Neural cell (in vitro differentiated cells): ENCODE measurements around the gene LRRC8D.

Source experiments
- CTCF ChIP-seq: fragments of 450-650 bp; IDR thresholded peaks from 2 replicates; pipeline ENCODE4 v1.5.1; 2014; ENCODE audit warnings: antibody characterized with exemption, mild to moderate bottlenecking, moderate library complexity; ENCODE audit not compliant: poor library complexity, severe bottlenecking
- EP300 ChIP-seq: fragments of 450-650 bp; conservative IDR thresholded peaks from 2 replicates; pipeline ENCODE4 v1.6.1; 2014; ENCODE audit warnings: antibody characterized with exemption, mild to moderate bottlenecking, moderate library complexity; ENCODE audit not compliant: poor library complexity, severe bottlenecking
- EZH2 ChIP-seq: fragments of 200-600, 300-800 bp; shearing (Covaris generic), sonication (generic); IDR thresholded peaks from 2 replicates; pipeline ENCODE4 v1.6.1; 2014; ENCODE audit warnings: antibody characterized with exemption, low read length, borderline replicate concordance, mild to moderate bottlenecking; ENCODE audit not compliant: insufficient read depth, poor library complexity, severe bottlenecking
- POLR2AphosphoS5 ChIP-seq: IDR thresholded peaks from 2 replicates; pipeline ENCODE4 v1.6.1; 2012
- RAD21 ChIP-seq: fragments of 450-650 bp; conservative IDR thresholded peaks from 2 replicates; pipeline ENCODE4 v1.6.1; 2014; ENCODE audit warnings: antibody characterized with exemption, mild to moderate bottlenecking, moderate library complexity
- REST ChIP-seq: IDR thresholded peaks from 2 replicates; pipeline ENCODE4 v1.6.1; 2012; ENCODE audit warnings: borderline replicate concordance
- TAF1 ChIP-seq: IDR thresholded peaks from 2 replicates; pipeline ENCODE4 v1.6.1; 2012; ENCODE audit warnings: low read depth

- TF ChIP-seq CTCF (no peak), RAD21 (no peak), TAF1 (no peak), REST (no peak), EZH2 (no peak), EP300 (no peak), POLR2AphosphoS5 (no peak)
Measured at GRCh38 chr1:89810880-89811279, 10.0 kb upstream of the LRRC8D start.
